Measurements from ENCODE around the gene SCLT1.

Gene SCLT1

GRCh38 chr4:128858879-128859671, 234.3 kb downstream of the SCLT1 start:
- no peaks in the 10 kb centered on the region for H3K9me3 ChIP-seq (ENCODE audit: control insufficient read depth, low read length)
- H3K9ac ChIP-seq (ENCODE audit: low read length), result peak overlapping the region; percentile 15
- H3K4me3 ChIP-seq (ENCODE audit: low read length), result peak overlapping the region; percentile 2
- peaks cover 34% of the 10 kb centered on the region for H3K4me1 ChIP-seq (ENCODE audit: control insufficient read depth, insufficient read depth, low read length)
- H3K36me3 ChIP-seq (ENCODE audit: control insufficient read depth, insufficient read depth, low read length, severe bottlenecking), result peaks cover 82% of the 10 kb centered on the region
- no peaks in the 10 kb centered on the region for H3K27me3 ChIP-seq (replicated peaks; ENCODE audit: control insufficient read depth, insufficient read depth, low read length)
- DNase-seq (ENCODE audit: low read depth), result peak; percentile 42

- no peak for DNase-seq (ENCODE audit: low read depth)
- Histone ChIP-seq H3K4me3 (ENCODE audit: low read length) (no peak overlapping the region), H3K9ac (ENCODE audit: low read length) (no peak overlapping the region), H3K4me1 (ENCODE audit: control insufficient read depth, insufficient read depth, low read length) (peaks cover 28% of the 10 kb centered on the region), H3K9me3 (ENCODE audit: control insufficient read depth, low read length) (no peaks in the 10 kb centered on the region), H3K36me3 (ENCODE audit: control insufficient read depth, insufficient read depth, low read length, severe bottlenecking) (peaks cover 86% of the 10 kb centered on the region), H3K27me3 (replicated peaks; ENCODE audit: control insufficient read depth, insufficient read depth, low read length) (no peaks in the 10 kb centered on the region)
Measured at GRCh38 chr4:128856246-128856645, 237.1 kb downstream of the SCLT1 start.

GRCh38 chr4:128855621-128856020, 237.7 kb downstream of the SCLT1 start:
- Histone ChIP-seq H3K4me1 (ENCODE audit: control insufficient read depth, insufficient read depth, low read length) (peaks cover 24% of the 10 kb centered on the region), H3K9me3 (ENCODE audit: control insufficient read depth, low read length) (no peaks in the 10 kb centered on the region), H3K27me3 (replicated peaks; ENCODE audit: control insufficient read depth, insufficient read depth, low read length) (no peaks in the 10 kb centered on the region), H3K9ac (ENCODE audit: low read length) (no peak overlapping the region), H3K4me3 (ENCODE audit: low read length) (no peak overlapping the region), H3K36me3 (ENCODE audit: control insufficient read depth, insufficient read depth, low read length, severe bottlenecking) (peaks cover 86% of the 10 kb centered on the region)
- no peak for DNase-seq (ENCODE audit: low read depth)

GRCh38 chr4:128854433-128854832, 238.9 kb downstream of the SCLT1 start:
- Histone ChIP-seq H3K4me1 (ENCODE audit: control insufficient read depth, insufficient read depth, low read length) (peaks cover 12% of the 10 kb centered on the region), H3K9me3 (ENCODE audit: control insufficient read depth, low read length) (no peaks in the 10 kb centered on the region), H3K9ac (ENCODE audit: low read length) (no peak overlapping the region), H3K4me3 (ENCODE audit: low read length) (no peak overlapping the region), H3K36me3 (ENCODE audit: control insufficient read depth, insufficient read depth, low read length, severe bottlenecking) (peaks cover 90% of the 10 kb centered on the region), H3K27me3 (replicated peaks; ENCODE audit: control insufficient read depth, insufficient read depth, low read length) (no peaks in the 10 kb centered on the region)
- peak; percentile 25 for DNase-seq (ENCODE audit: low read depth)

GRCh38 chr4:128853741-128854140, 239.6 kb downstream of the SCLT1 start:
- peaks cover 97% of the 10 kb centered on the region for H3K36me3 ChIP-seq (ENCODE audit: control insufficient read depth, insufficient read depth, low read length, severe bottlenecking)
- DNase-seq (ENCODE audit: low read depth), result no peak

GRCh38 chr4:128850252-128850651, 243.1 kb downstream of the SCLT1 start:
- DNase-seq (ENCODE audit: low read depth), result no peak
- H3K36me3 ChIP-seq (ENCODE audit: control insufficient read depth, insufficient read depth, low read length, severe bottlenecking), result peaks cover 99% of the 10 kb centered on the region

More at GRCh38 chr4:128853741-128854140, 239.6 kb downstream of the SCLT1 start:
- Histone ChIP-seq H3K4me1 (ENCODE audit: control insufficient read depth, insufficient read depth, low read length) (peaks cover 6% of the 10 kb centered on the region), H3K4me3 (ENCODE audit: low read length) (no peak overlapping the region), H3K27me3 (replicated peaks; ENCODE audit: control insufficient read depth, insufficient read depth, low read length) (no peaks in the 10 kb centered on the region), H3K9ac (ENCODE audit: low read length) (no peak overlapping the region), H3K9me3 (ENCODE audit: control insufficient read depth, low read length) (no peaks in the 10 kb centered on the region)

GRCh38 chr4:128848461-128848860, 244.9 kb downstream of the SCLT1 start:
- Histone ChIP-seq H3K4me1 (ENCODE audit: control insufficient read depth, insufficient read depth, low read length) (peaks cover 24% of the 10 kb centered on the region), H3K27me3 (replicated peaks; ENCODE audit: control insufficient read depth, insufficient read depth, low read length) (no peaks in the 10 kb centered on the region), H3K4me3 (ENCODE audit: low read length) (no peak overlapping the region), H3K9me3 (ENCODE audit: control insufficient read depth, low read length) (no peaks in the 10 kb centered on the region), H3K9ac (ENCODE audit: low read length) (no peak overlapping the region), H3K36me3 (ENCODE audit: control insufficient read depth, insufficient read depth, low read length, severe bottlenecking) (peaks cover 99% of the 10 kb centered on the region)
- DNase-seq (ENCODE audit: low read depth), result no peak

More at GRCh38 chr4:128850252-128850651, 243.1 kb downstream of the SCLT1 start:
- H3K27me3 ChIP-seq (replicated peaks; ENCODE audit: control insufficient read depth, insufficient read depth, low read length), result no peaks in the 10 kb centered on the region
- no peak overlapping the region for H3K4me3 ChIP-seq (ENCODE audit: low read length)
- no peak overlapping the region for H3K9ac ChIP-seq (ENCODE audit: low read length)
- H3K4me1 ChIP-seq (ENCODE audit: control insufficient read depth, insufficient read depth, low read length), result peaks cover 11% of the 10 kb centered on the region
- H3K9me3 ChIP-seq (ENCODE audit: control insufficient read depth, low read length), result no peaks in the 10 kb centered on the region

- Histone ChIP-seq H3K9ac (ENCODE audit: low read length) (peak overlapping the region; percentile 37), H3K4me1 (ENCODE audit: control insufficient read depth, insufficient read depth, low read length) (peaks cover 26% of the 10 kb centered on the region), H3K36me3 (ENCODE audit: control insufficient read depth, insufficient read depth, low read length, severe bottlenecking) (peaks cover 97% of the 10 kb centered on the region), H3K4me3 (ENCODE audit: low read length) (no peak overlapping the region), H3K27me3 (replicated peaks; ENCODE audit: control insufficient read depth, insufficient read depth, low read length) (no peaks in the 10 kb centered on the region), H3K9me3 (ENCODE audit: control insufficient read depth, low read length) (no peaks in the 10 kb centered on the region)
- no peak for DNase-seq (ENCODE audit: low read depth)
Measured at GRCh38 chr4:128847082-128847724, 246.1 kb downstream of the SCLT1 start.

- H3K36me3 ChIP-seq (ENCODE audit: control insufficient read depth, insufficient read depth, low read length, severe bottlenecking), result peaks cover 90% of the 10 kb centered on the region
- H3K27me3 ChIP-seq (replicated peaks; ENCODE audit: control insufficient read depth, insufficient read depth, low read length), result no peaks in the 10 kb centered on the region
- DNase-seq (ENCODE audit: low read depth), result no peak
- H3K9me3 ChIP-seq (ENCODE audit: control insufficient read depth, low read length), result no peaks in the 10 kb centered on the region
- H3K4me1 ChIP-seq (ENCODE audit: control insufficient read depth, insufficient read depth, low read length), result peaks cover 27% of the 10 kb centered on the region
- H3K4me3 ChIP-seq (ENCODE audit: low read length), result no peak overlapping the region
- H3K9ac ChIP-seq (ENCODE audit: low read length), result no peak overlapping the region
Measured at GRCh38 chr4:128846063-128846462, 247.3 kb downstream of the SCLT1 start.

GRCh38 chr4:128844931-128845330, 248.4 kb downstream of the SCLT1 start:
- Histone ChIP-seq H3K9me3 (ENCODE audit: control insufficient read depth, low read length) (no peaks in the 10 kb centered on the region), H3K36me3 (ENCODE audit: control insufficient read depth, insufficient read depth, low read length, severe bottlenecking) (peaks cover 84% of the 10 kb centered on the region), H3K9ac (ENCODE audit: low read length) (no peak overlapping the region), H3K4me1 (ENCODE audit: control insufficient read depth, insufficient read depth, low read length) (peaks cover 38% of the 10 kb centered on the region), H3K4me3 (ENCODE audit: low read length) (no peak overlapping the region), H3K27me3 (replicated peaks; ENCODE audit: control insufficient read depth, insufficient read depth, low read length) (no peaks in the 10 kb centered on the region)
- no peak for DNase-seq (ENCODE audit: low read depth)

- H3K4me3 ChIP-seq (ENCODE audit: low read length), result no peak overlapping the region
- H3K4me1 ChIP-seq (ENCODE audit: control insufficient read depth, insufficient read depth, low read length), result peaks cover 59% of the 10 kb centered on the region
- H3K36me3 ChIP-seq (ENCODE audit: control insufficient read depth, insufficient read depth, low read length, severe bottlenecking), result peaks cover 50% of the 10 kb centered on the region
- H3K27me3 ChIP-seq (replicated peaks; ENCODE audit: control insufficient read depth, insufficient read depth, low read length), result no peaks in the 10 kb centered on the region
- DNase-seq (ENCODE audit: low read depth), result no peak
- no peaks in the 10 kb centered on the region for H3K9me3 ChIP-seq (ENCODE audit: control insufficient read depth, low read length)
- no peak overlapping the region for H3K9ac ChIP-seq (ENCODE audit: low read length)
Measured at GRCh38 chr4:128841402-128841801, 251.9 kb downstream of the SCLT1 start.
